ENCODE data around the gene MYH11.

The MYH11 gene

GRCh38 chr16:15856901-15857698, at the start of gene MYH11:
Gene MYH11 (minus strand): TSS chr16:15857028. CDS start chr16:15838252, 18,776 bp downstream.
- DNase-seq = no peak

- DNase-seq = no peak
These were observed 49.6 kb upstream of the MYH11 start for GRCh38 chr16:15906439-15906838.

GRCh38 chr16:15903960-15904359, 47.1 kb upstream of the MYH11 start:
- DNase-seq = no peak

- no peak for DNase-seq
These were observed 44.2 kb upstream of the MYH11 start for GRCh38 chr16:15900901-15901500.

GRCh38 chr16:15900357-15900756, 43.5 kb upstream of the MYH11 start:
- no peak for DNase-seq

GRCh38 chr16:15899538-15900100, 42.8 kb upstream of the MYH11 start:
- DNase-seq = no peak

- DNase-seq = no peak
These were observed 41.8 kb upstream of the MYH11 start for GRCh38 chr16:15898654-15899053.

- no peak for DNase-seq
These were observed 41.0 kb upstream of the MYH11 start for GRCh38 chr16:15897834-15898254.

GRCh38 chr16:15897121-15897780, 40.4 kb upstream of the MYH11 start:
- DNase-seq = no peak

- DNase-seq = no peak
These were observed 37.9 kb upstream of the MYH11 start for GRCh38 chr16:15894571-15895374.

- DNase-seq = no peak
These were observed 34.7 kb upstream of the MYH11 start for GRCh38 chr16:15891508-15891907.

- peak; percentile 98 for DNase-seq
These were observed 31.5 kb upstream of the MYH11 start, which contains the start of gene CEP20 for GRCh38 chr16:15888072-15888976. Gene CEP20 (minus strand): TSS chr16:15888603. CDS start chr16:15888585, 18 bp downstream.

- DNase-seq = no peak
These were observed 30.5 kb upstream of the MYH11 start for GRCh38 chr16:15887283-15887682.

- DNase-seq = no peak
These were observed 29.2 kb upstream of the MYH11 start for GRCh38 chr16:15886078-15886477.

- no peak for DNase-seq
These were observed 28.8 kb upstream of the MYH11 start for GRCh38 chr16:15885560-15886001.

GRCh38 chr16:15882563-15882962, 25.7 kb upstream of the MYH11 start:
- no peak for DNase-seq

- DNase-seq = no peak
These were observed 25.1 kb upstream of the MYH11 start for GRCh38 chr16:15881794-15882379.

- no peak for DNase-seq
These were observed 23.8 kb upstream of the MYH11 start for GRCh38 chr16:15880434-15881308.

- DNase-seq = no peak
These were observed 22.5 kb upstream of the MYH11 start for GRCh38 chr16:15879255-15879811.

- DNase-seq = no peak
These were observed 19.7 kb upstream of the MYH11 start for GRCh38 chr16:15876503-15876902.

Data from NCI-H2171 (cell line).